OCI-LY7 (cell line): ENCODE data around the gene ANKRD11.

Experiments
- CTCF ChIP-seq: fragments of 200-600 bp; sonication (generic); conservative IDR thresholded peaks from 2 replicates; pipeline ENCODE4 v1.5.1; 2014; ENCODE audit warnings: mild to moderate bottlenecking, antibody characterized with exemption, low read length, moderate library complexity, mixed read lengths
- EZH2phosphoT487 ChIP-seq: fragments of 200-600 bp; sonication (generic); IDR thresholded peaks from 2 replicates; pipeline ENCODE4 v1.6.1; 2018; ENCODE audit warnings: low read depth, borderline replicate concordance, mild to moderate bottlenecking, mixed run types, antibody characterized with exemption, low read length, moderate library complexity, mixed read lengths

DNA sequence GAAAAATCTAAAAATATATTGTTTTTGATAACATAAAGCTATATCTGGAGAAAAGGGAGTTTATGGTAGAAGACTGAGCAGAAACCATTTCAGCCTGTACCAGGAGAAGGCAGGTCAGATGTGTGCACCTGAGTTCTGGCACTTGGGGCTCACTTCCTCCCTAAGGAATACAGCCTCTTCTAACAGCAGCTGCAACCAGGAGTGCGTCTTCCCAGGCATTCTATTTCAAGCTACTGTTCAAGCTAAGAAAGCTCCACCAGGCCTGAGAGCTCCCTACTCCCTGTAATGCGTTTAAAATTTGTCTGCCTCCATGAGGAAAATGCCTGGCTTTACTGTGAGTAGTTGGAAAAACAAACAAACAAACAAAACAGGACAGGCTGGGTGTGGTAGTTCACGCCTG, 176.8 kb downstream of the ANKRD11 start:
- TF ChIP-seq EZH2phosphoT487 (no peak), CTCF (no peak)
